Measurements from ENCODE around the gene RTL5. TPM values are rescaled to one million over a fixed set of nuclear protein-coding genes. Genes with fewer than 3 reads are reported as not detected.

Gene RTL5
- total and polyA plus RNA-seq, 10 of the 15 experiments (the other 5 are each of a cell fraction or from before 2014, with no cell fraction given): under 0.01 to 0.10 (median 0.03) TPM; not detected in 5

DNA sequence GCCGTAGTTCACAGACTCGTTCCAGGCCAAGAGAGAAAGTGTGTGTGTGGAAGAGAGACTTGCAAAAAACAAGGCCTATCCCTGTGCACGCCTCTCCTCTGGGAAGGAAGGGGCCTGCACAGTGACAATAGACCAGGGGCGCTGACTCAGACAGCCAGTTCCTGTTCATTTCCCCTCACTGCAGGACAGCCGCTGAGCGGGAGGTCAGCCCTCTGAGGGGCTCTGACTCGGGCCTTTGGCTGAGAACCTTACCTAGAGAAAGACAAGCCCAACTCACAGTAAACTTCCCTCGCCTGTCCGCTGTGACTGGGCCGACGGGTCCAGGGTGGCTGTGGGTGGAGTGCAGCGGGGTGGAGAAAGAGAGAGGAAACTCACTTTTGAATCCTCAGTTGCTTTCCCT is 52.1 kb downstream of the RTL5 start (continued):
- TF ChIP-seq, protein P1, sequence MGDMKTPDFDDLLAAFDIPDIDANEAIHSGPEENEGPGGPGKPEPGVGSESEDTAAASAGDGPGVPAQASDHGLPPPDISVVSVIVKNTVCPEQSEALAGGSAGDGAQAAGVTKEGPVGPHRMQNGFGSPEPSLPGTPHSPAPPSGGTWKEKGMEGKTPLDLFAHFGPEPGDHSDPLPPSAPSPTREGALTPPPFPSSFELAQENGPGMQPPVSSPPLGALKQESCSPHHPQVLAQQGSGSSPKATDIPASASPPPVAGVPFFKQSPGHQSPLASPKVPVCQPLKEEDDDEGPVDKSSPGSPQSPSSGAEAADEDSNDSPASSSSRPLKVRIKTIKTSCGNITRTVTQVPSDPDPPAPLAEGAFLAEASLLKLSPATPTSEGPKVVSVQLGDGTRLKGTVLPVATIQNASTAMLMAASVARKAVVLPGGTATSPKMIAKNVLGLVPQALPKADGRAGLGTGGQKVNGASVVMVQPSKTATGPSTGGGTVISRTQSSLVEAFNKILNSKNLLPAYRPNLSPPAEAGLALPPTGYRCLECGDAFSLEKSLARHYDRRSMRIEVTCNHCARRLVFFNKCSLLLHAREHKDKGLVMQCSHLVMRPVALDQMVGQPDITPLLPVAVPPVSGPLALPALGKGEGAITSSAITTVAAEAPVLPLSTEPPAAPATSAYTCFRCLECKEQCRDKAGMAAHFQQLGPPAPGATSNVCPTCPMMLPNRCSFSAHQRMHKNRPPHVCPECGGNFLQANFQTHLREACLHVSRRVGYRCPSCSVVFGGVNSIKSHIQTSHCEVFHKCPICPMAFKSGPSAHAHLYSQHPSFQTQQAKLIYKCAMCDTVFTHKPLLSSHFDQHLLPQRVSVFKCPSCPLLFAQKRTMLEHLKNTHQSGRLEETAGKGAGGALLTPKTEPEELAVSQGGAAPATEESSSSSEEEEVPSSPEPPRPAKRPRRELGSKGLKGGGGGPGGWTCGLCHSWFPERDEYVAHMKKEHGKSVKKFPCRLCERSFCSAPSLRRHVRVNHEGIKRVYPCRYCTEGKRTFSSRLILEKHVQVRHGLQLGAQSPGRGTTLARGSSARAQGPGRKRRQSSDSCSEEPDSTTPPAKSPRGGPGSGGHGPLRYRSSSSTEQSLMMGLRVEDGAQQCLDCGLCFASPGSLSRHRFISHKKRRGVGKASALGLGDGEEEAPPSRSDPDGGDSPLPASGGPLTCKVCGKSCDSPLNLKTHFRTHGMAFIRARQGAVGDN (IDR thresholded peaks at IDR 0.05): no peak

DNA sequence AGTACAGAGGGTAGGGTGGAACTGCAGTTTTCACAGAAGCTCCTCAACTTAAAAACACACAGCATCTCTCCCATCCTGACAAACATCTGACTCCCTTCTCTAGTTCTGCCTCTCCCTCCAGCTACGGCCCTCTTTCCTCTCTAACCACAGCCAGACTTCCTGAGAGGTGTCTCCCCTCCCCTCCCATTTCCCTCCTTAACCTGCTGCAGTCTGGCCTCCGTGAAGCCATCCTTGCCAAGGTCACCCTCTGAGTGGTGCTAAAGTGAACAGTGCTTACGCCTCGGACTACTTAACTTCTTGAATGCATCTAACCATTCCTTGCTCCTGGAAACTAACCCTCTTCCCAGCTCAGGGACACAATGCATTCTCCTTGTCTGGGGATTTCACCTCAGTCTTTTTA is 53.3 kb downstream of the RTL5 start:
- Histone ChIP-seq H3K36me3 (ENCODE audit: control insufficient read depth in 2 of 2, insufficient read depth in 2 of 2, low read length in 1 of 2) (no peaks in the 10 kb centered on the region), H3K9me3 (replicated peaks; ENCODE audit: control insufficient read depth, insufficient read depth, low read length) (no peaks in the 10 kb centered on the region), H2AFZ (ENCODE audit: control insufficient read depth, low read depth, low read length) (no peak overlapping the region), H3K4me2 (ENCODE audit: control insufficient read depth, insufficient read depth) (no peak overlapping the region), H3K79me2 (ENCODE audit: control insufficient read depth, insufficient read depth, low read length) (no peaks in the 10 kb centered on the region), H3K27ac (ENCODE audit: control insufficient read depth, insufficient read depth) (no peak overlapping the region), H3K4me1 (ENCODE audit: control insufficient read depth, insufficient read depth, low read length) (no peaks in the 10 kb centered on the region), H3K9ac (ENCODE audit: control insufficient read depth, insufficient read depth, low read length) (no peak overlapping the region), H3K27me3 (replicated peaks in 1 of 2; ENCODE audit: control insufficient read depth in 2 of 2, insufficient read depth in 2 of 2, low read length in 1 of 2) (peaks cover 0 to 2% of the 10 kb centered on the region in 2 experiments; a peak in 2 of 4 replicates), H4K20me1 (ENCODE audit: control insufficient read depth, insufficient read depth) (no peaks in the 10 kb centered on the region), H3K4me3 (no peak overlapping the region)
- ATAC-seq: no peak
- in situ Hi-C loops (cut with MboI) (no loop called here), intact Hi-C loops (cut with micrococcal nuclease; ENCODE audit: unreplicated experiment) (no loop called here)
- BruUV-seq (replicated peaks): no TSS peak
- POLR2A ChIA-PET: no interaction called here
- DNase-seq (ENCODE audit: low read depth, low spot score): no peak
- RAD21 ChIA-PET (ENCODE audit: unreplicated experiment): no interaction called here
- 44% methylated on average over 4 of the region's 4 CpGs for WGBS (ENCODE audit: insufficient coverage, insufficient replicate concordance, low lambda C conversion rate, missing lambda C conversion rate)
- CTCF ChIA-PET: no interaction called here
- FAIRE-seq: no peak
- SMC1A ChIA-PET (ENCODE audit: uncharacterized antibody, unreplicated experiment): no interaction called here
- TF ChIP-seq MYB (IDR thresholded peaks at IDR 0.05; ENCODE audit: borderline replicate concordance, low read depth, low read length): no peak
- TF ChIP-seq SIN3A (IDR thresholded peaks at IDR 0.05; ENCODE audit: low read depth, low read length): no peak
- no peak for TF ChIP-seq IKZF1 (conservative IDR thresholded peaks at IDR 0.05)

Other genes with a start within 250 kb of the RTL5 start
- under 0.01 and 0.06 TPM in 2 replicates for gene NHSL2, start 221.1 kb downstream of the RTL5 start, total RNA-seq (2014; rRNA removed)
- gene NHSL2, start 221.1 kb downstream of the RTL5 start, total RNA-seq (2014; rRNA removed; fragmentation: Illumina TruSeq; extraction: Trizol): 0.05 and 0.09 TPM in 2 replicates
- 0.05 TPM in 2 replicates for gene NHSL2, start 221.1 kb downstream of the RTL5 start, total RNA-seq (2021)
- 0.04 and 0.05 TPM in 2 replicates for gene NHSL2, start 221.1 kb downstream of the RTL5 start, polyA plus RNA-seq (2011; rRNA removed)
- 0.03 and 0.07 TPM in 2 replicates for gene NHSL2, start 221.1 kb downstream of the RTL5 start, polyA plus RNA-seq (2014; fragmentation: Illumina TruSeq; extraction: Trizol)
- under 1 TPM in 1 of 2 experiments, not detected in 1; 0.07 TPM for gene NHSL2, start 221.1 kb downstream of the RTL5 start, polyA plus RNA-seq (2014; fragmentation: Nextera tagmentation; extraction: Ambion mirVana)
- gene NHSL2, start 221.1 kb downstream of the RTL5 start, polyA plus RNA-seq (2014; rRNA removed): not detected in 2 replicates
- under 1 TPM; 0.09 to 0.53 TPM for gene NHSL2, start 221.1 kb downstream of the RTL5 start, polyA plus RNA-seq (2016; fragmentation: Nextera tagmentation; extraction: Ambion mirVana)
- 10.8 and 14.1 TPM in 2 replicates for gene PIN4, start 49.8 kb upstream of the RTL5 start, total RNA-seq (2014; rRNA removed)
- gene PIN4, start 49.8 kb upstream of the RTL5 start, total RNA-seq (2014; rRNA removed; fragmentation: Illumina TruSeq; extraction: Trizol): 31.1 and 32.7 TPM in 2 replicates
- 6.4 and 8.2 TPM in 2 replicates for gene PIN4, start 49.8 kb upstream of the RTL5 start, total RNA-seq (2021)
- gene PIN4, start 49.8 kb upstream of the RTL5 start, polyA plus RNA-seq (2011; rRNA removed): 14.6 and 25.1 TPM in 2 replicates
- 31.7 and 46.4 TPM in 2 replicates for gene PIN4, start 49.8 kb upstream of the RTL5 start, polyA plus RNA-seq (2014; fragmentation: Illumina TruSeq; extraction: Trizol)
- gene PIN4, start 49.8 kb upstream of the RTL5 start, polyA plus RNA-seq (2014; fragmentation: Nextera tagmentation; extraction: Ambion mirVana): 10 to 100 TPM; 46.5 to 53.6 TPM
- 30.0 and 53.4 TPM in 2 replicates for gene PIN4, start 49.8 kb upstream of the RTL5 start, polyA plus RNA-seq (2014; rRNA removed)
- gene PIN4, start 49.8 kb upstream of the RTL5 start, polyA plus RNA-seq (2016; fragmentation: Nextera tagmentation; extraction: Ambion mirVana): 10 to 100 TPM; 36.1 to 44.9 TPM
- gene ERCC6L, start 107.1 kb upstream of the RTL5 start, total RNA-seq (2014; rRNA removed): 6.5 and 6.6 TPM in 2 replicates
- 11.1 and 12.3 TPM in 2 replicates for gene ERCC6L, start 107.1 kb upstream of the RTL5 start, total RNA-seq (2014; rRNA removed; fragmentation: Illumina TruSeq; extraction: Trizol)
- gene ERCC6L, start 107.1 kb upstream of the RTL5 start, total RNA-seq (2021): 8.0 and 8.8 TPM in 2 replicates
- gene ERCC6L, start 107.1 kb upstream of the RTL5 start, polyA plus RNA-seq (2011; rRNA removed): 6.6 and 10.6 TPM in 2 replicates
- 10.4 and 12.3 TPM in 2 replicates for gene ERCC6L, start 107.1 kb upstream of the RTL5 start, polyA plus RNA-seq (2014; fragmentation: Illumina TruSeq; extraction: Trizol)
- 1 to 10 TPM; 4.7 to 5.6 TPM for gene ERCC6L, start 107.1 kb upstream of the RTL5 start, polyA plus RNA-seq (2014; fragmentation: Nextera tagmentation; extraction: Ambion mirVana)
- 4.6 and 5.6 TPM in 2 replicates for gene ERCC6L, start 107.1 kb upstream of the RTL5 start, polyA plus RNA-seq (2014; rRNA removed)
- gene ERCC6L, start 107.1 kb upstream of the RTL5 start, polyA plus RNA-seq (2016; fragmentation: Nextera tagmentation; extraction: Ambion mirVana): 10 to 100 TPM; 11.0 to 13.1 TPM
- gene RPS4X, start 145.3 kb upstream of the RTL5 start, total RNA-seq (2014; rRNA removed): 2,058 and 2,209 TPM in 2 replicates
- gene RPS4X, start 145.3 kb upstream of the RTL5 start, total RNA-seq (2014; rRNA removed; fragmentation: Illumina TruSeq; extraction: Trizol): 2,377 and 2,415 TPM in 2 replicates
- 1,872 and 1,950 TPM in 2 replicates for gene RPS4X, start 145.3 kb upstream of the RTL5 start, total RNA-seq (2021)
- gene RPS4X, start 145.3 kb upstream of the RTL5 start, polyA plus RNA-seq (2011; rRNA removed): 2,950 and 2,951 TPM in 2 replicates
- 3,485 and 4,083 TPM in 2 replicates for gene RPS4X, start 145.3 kb upstream of the RTL5 start, polyA plus RNA-seq (2014; fragmentation: Illumina TruSeq; extraction: Trizol)
- gene RPS4X, start 145.3 kb upstream of the RTL5 start, polyA plus RNA-seq (2014; fragmentation: Nextera tagmentation; extraction: Ambion mirVana): 1,000 to 10,000 TPM; 1,791 to 1,844 TPM
- 2,579 and 2,978 TPM in 2 replicates for gene RPS4X, start 145.3 kb upstream of the RTL5 start, polyA plus RNA-seq (2014; rRNA removed)
- gene RPS4X, start 145.3 kb upstream of the RTL5 start, polyA plus RNA-seq (2016; fragmentation: Nextera tagmentation; extraction: Ambion mirVana): 100 to 1,000 TPM; 655 to 682 TPM
- 0.22 TPM in 1 of 2 replicates, not detected in the other for gene CITED1, start 174.0 kb upstream of the RTL5 start, total RNA-seq (2014; rRNA removed)
- gene CITED1, start 174.0 kb upstream of the RTL5 start, total RNA-seq (2014; rRNA removed; fragmentation: Illumina TruSeq; extraction: Trizol): not detected in 2 replicates
- gene CITED1, start 174.0 kb upstream of the RTL5 start, total RNA-seq (2021): not detected in 2 replicates
- 0.30 TPM in 1 of 2 replicates, not detected in the other for gene CITED1, start 174.0 kb upstream of the RTL5 start, polyA plus RNA-seq (2011; rRNA removed)
- not detected in 2 replicates for gene CITED1, start 174.0 kb upstream of the RTL5 start, polyA plus RNA-seq (2014; fragmentation: Illumina TruSeq; extraction: Trizol)
- gene CITED1, start 174.0 kb upstream of the RTL5 start, polyA plus RNA-seq (2014; fragmentation: Nextera tagmentation; extraction: Ambion mirVana): not detected
- gene CITED1, start 174.0 kb upstream of the RTL5 start, polyA plus RNA-seq (2014; rRNA removed): 0.36 and 0.56 TPM in 2 replicates
- not detected for gene CITED1, start 174.0 kb upstream of the RTL5 start, polyA plus RNA-seq (2016; fragmentation: Nextera tagmentation; extraction: Ambion mirVana)

All from GM12878 (cell line).